ENCODE data around the gene SYT17. TPM values are rescaled to one million over a fixed set of nuclear protein-coding genes. Genes with fewer than 3 reads are reported as not detected.

SYT17 gene
- total and polyA plus RNA-seq, 10 of the 15 experiments (the other 5 are each of a cell fraction or from before 2014, with no cell fraction given), result 3.7 to 12.3 (median 5.0) TPM

DNA sequence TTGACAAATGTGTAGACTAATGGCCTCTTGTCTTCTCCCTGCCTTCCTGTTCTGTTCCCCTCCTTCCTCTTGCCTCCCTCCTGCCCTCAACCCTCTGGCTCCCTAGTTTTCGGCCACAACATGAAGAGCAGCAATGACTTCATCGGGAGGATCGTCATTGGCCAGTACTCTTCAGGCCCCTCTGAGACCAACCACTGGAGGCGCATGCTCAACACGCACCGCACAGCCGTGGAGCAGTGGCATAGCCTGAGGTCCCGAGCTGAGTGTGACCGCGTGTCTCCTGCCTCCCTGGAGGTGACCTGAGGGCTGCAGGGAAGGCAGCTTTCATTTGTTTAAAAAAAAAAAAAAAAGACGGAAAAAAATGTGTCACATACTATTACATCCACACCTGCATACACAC lies 98.7 kb downstream of the SYT17 start (continued):
- TF ChIP-seq, protein P1, sequence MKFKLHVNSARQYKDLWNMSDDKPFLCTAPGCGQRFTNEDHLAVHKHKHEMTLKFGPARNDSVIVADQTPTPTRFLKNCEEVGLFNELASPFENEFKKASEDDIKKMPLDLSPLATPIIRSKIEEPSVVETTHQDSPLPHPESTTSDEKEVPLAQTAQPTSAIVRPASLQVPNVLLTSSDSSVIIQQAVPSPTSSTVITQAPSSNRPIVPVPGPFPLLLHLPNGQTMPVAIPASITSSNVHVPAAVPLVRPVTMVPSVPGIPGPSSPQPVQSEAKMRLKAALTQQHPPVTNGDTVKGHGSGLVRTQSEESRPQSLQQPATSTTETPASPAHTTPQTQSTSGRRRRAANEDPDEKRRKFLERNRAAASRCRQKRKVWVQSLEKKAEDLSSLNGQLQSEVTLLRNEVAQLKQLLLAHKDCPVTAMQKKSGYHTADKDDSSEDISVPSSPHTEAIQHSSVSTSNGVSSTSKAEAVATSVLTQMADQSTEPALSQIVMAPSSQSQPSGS (IDR thresholded peaks at IDR 0.05; ENCODE audit: low read length), result no peak
- TF ChIP-seq SUPT20H (IDR thresholded peaks at IDR 0.05; ENCODE audit: borderline replicate concordance, control insufficient read depth, low read depth, low read length) (no peak), ETV6 (conservative IDR thresholded peaks at IDR 0.05 in 1 of 2, IDR thresholded peaks at IDR 0.05 in 1 of 2; ENCODE audit: borderline replicate concordance in 1 of 2, low read depth in 1 of 2) (no peak), NFIC (IDR thresholded peaks at IDR 0.05; ENCODE audit: low read depth, low read length) (no peak), NRF1 (conservative IDR thresholded peaks at IDR 0.05; ENCODE audit: low read depth, low read length) (no peak), WRNIP1 (IDR thresholded peaks at IDR 0.05; ENCODE audit: borderline replicate concordance, low read depth, low read length) (no peak)

DNA sequence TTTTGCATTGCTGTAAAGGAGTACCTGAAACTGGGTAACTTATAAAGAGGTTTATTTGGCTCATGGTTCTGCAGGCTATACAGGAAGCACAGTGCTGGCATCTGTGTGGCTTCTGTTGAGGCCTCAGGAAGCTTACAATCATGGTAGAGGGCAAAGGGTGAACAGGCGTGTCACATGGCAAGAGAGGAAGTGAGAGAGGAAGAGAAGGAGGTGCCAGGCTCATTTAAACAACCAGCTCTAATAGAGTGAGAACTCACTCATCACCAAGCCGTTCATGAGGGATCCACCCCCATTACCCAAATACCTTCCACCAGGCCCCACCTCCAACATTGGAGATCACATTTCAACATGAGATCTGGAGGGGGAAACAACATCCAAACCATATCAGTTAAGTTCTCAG lies 101.1 kb downstream of the SYT17 start:
- SMC1A ChIA-PET (ENCODE audit: uncharacterized antibody, unreplicated experiment), result no interaction called here
- 4% methylated on average over 2 of the region's 2 CpGs for whole genome bisulfite sequencing (ENCODE audit: insufficient coverage, insufficient replicate concordance, low lambda C conversion rate, missing lambda C conversion rate)
- H3K27me3 ChIP-seq (replicated peaks in 1 of 2; ENCODE audit: control insufficient read depth in 2 of 2, insufficient read depth in 2 of 2, low read length in 1 of 2), result no peaks in the 10 kb centered on the region
- no peak overlapping the region for H3K4me3 ChIP-seq
- DNase-seq (ENCODE audit: low read depth, low spot score) (no peak), FAIRE-seq (peak; percentile 64), ATAC-seq (no peak)
- no peaks in the 10 kb centered on the region for H3K4me1 ChIP-seq (ENCODE audit: control insufficient read depth, insufficient read depth, low read length)
- RAD21 ChIA-PET (ENCODE audit: unreplicated experiment), result no interaction called here
- H3K27ac ChIP-seq (ENCODE audit: control insufficient read depth, insufficient read depth), result no peak overlapping the region
- H3K36me3 ChIP-seq (ENCODE audit: control insufficient read depth in 2 of 2, insufficient read depth in 2 of 2, low read length in 1 of 2), result no peaks in the 10 kb centered on the region
- no peaks in the 10 kb centered on the region for H4K20me1 ChIP-seq (ENCODE audit: control insufficient read depth, insufficient read depth)
- POLR2A ChIA-PET, result no interaction called here
- CTCF ChIA-PET, result no interaction called here
- intact Hi-C loops (cut with micrococcal nuclease; ENCODE audit: unreplicated experiment), result no loop called here
- H3K9ac ChIP-seq (ENCODE audit: control insufficient read depth, insufficient read depth, low read length), result no peak overlapping the region
- no peak overlapping the region for H2AFZ ChIP-seq (ENCODE audit: control insufficient read depth, low read depth, low read length)
- no peak overlapping the region for H3K4me2 ChIP-seq (ENCODE audit: control insufficient read depth, insufficient read depth)
- H3K79me2 ChIP-seq (ENCODE audit: control insufficient read depth, insufficient read depth, low read length), result no peaks in the 10 kb centered on the region
- no TSS peak for BruUV-seq (replicated peaks)
- H3K9me3 ChIP-seq (replicated peaks; ENCODE audit: control insufficient read depth, insufficient read depth, low read length), result peaks cover 6% of the 10 kb centered on the region; the same call in 2 of the 3 replicates
- in situ Hi-C loops (cut with MboI), result no loop called here
- TF ChIP-seq, protein P2, sequence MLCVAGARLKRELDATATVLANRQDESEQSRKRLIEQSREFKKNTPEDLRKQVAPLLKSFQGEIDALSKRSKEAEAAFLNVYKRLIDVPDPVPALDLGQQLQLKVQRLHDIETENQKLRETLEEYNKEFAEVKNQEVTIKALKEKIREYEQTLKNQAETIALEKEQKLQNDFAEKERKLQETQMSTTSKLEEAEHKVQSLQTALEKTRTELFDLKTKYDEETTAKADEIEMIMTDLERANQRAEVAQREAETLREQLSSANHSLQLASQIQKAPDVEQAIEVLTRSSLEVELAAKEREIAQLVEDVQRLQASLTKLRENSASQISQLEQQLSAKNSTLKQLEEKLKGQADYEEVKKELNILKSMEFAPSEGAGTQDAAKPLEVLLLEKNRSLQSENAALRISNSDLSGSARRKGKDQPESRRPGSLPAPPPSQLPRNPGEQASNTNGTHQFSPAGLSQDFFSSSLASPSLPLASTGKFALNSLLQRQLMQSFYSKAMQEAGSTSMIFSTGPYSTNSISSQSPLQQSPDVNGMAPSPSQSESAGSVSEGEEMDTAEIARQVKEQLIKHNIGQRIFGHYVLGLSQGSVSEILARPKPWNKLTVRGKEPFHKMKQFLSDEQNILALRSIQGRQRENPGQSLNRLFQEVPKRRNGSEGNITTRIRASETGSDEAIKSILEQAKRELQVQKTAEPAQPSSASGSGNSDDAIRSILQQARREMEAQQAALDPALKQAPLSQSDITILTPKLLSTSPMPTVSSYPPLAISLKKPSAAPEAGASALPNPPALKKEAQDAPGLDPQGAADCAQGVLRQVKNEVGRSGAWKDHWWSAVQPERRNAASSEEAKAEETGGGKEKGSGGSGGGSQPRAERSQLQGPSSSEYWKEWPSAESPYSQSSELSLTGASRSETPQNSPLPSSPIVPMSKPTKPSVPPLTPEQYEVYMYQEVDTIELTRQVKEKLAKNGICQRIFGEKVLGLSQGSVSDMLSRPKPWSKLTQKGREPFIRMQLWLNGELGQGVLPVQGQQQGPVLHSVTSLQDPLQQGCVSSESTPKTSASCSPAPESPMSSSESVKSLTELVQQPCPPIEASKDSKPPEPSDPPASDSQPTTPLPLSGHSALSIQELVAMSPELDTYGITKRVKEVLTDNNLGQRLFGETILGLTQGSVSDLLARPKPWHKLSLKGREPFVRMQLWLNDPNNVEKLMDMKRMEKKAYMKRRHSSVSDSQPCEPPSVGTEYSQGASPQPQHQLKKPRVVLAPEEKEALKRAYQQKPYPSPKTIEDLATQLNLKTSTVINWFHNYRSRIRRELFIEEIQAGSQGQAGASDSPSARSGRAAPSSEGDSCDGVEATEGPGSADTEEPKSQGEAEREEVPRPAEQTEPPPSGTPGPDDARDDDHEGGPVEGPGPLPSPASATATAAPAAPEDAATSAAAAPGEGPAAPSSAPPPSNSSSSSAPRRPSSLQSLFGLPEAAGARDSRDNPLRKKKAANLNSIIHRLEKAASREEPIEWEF (IDR thresholded peaks at IDR 0.05; ENCODE audit: insufficient replicate concordance, low read depth, low read length), result no peak
- TF ChIP-seq, protein P3, sequence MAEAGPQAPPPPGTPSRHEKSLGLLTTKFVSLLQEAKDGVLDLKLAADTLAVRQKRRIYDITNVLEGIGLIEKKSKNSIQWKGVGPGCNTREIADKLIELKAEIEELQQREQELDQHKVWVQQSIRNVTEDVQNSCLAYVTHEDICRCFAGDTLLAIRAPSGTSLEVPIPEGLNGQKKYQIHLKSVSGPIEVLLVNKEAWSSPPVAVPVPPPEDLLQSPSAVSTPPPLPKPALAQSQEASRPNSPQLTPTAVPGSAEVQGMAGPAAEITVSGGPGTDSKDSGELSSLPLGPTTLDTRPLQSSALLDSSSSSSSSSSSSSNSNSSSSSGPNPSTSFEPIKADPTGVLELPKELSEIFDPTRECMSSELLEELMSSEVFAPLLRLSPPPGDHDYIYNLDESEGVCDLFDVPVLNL (IDR thresholded peaks at IDR 0.05; ENCODE audit: low read depth, low read length), result no peak
- TF ChIP-seq SP1 (IDR thresholded peaks at IDR 0.05; ENCODE audit: low read depth, low read length), result no peak
- TF ChIP-seq ZNF384 (IDR thresholded peaks at IDR 0.05; ENCODE audit: borderline replicate concordance, low read depth, low read length), result no peak
- TF ChIP-seq, protein P4, sequence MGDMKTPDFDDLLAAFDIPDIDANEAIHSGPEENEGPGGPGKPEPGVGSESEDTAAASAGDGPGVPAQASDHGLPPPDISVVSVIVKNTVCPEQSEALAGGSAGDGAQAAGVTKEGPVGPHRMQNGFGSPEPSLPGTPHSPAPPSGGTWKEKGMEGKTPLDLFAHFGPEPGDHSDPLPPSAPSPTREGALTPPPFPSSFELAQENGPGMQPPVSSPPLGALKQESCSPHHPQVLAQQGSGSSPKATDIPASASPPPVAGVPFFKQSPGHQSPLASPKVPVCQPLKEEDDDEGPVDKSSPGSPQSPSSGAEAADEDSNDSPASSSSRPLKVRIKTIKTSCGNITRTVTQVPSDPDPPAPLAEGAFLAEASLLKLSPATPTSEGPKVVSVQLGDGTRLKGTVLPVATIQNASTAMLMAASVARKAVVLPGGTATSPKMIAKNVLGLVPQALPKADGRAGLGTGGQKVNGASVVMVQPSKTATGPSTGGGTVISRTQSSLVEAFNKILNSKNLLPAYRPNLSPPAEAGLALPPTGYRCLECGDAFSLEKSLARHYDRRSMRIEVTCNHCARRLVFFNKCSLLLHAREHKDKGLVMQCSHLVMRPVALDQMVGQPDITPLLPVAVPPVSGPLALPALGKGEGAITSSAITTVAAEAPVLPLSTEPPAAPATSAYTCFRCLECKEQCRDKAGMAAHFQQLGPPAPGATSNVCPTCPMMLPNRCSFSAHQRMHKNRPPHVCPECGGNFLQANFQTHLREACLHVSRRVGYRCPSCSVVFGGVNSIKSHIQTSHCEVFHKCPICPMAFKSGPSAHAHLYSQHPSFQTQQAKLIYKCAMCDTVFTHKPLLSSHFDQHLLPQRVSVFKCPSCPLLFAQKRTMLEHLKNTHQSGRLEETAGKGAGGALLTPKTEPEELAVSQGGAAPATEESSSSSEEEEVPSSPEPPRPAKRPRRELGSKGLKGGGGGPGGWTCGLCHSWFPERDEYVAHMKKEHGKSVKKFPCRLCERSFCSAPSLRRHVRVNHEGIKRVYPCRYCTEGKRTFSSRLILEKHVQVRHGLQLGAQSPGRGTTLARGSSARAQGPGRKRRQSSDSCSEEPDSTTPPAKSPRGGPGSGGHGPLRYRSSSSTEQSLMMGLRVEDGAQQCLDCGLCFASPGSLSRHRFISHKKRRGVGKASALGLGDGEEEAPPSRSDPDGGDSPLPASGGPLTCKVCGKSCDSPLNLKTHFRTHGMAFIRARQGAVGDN (IDR thresholded peaks at IDR 0.05), result no peak

Measured in GM12878 (cell line).